HEK293 (cell line): ENCODE data around the gene LMF1.

Source experiments
- CTCF ChIA-PET: fragments of 350-600 bp; formaldehyde crosslinking; extraction: SDS; loops from one replicate; lab custom pipeline; 2021; ENCODE audit warnings: antibody characterized with exemption; lab: Yijun Ruan, JAX
- POLR2A ChIA-PET: fragments of 300-600 bp; formaldehyde crosslinking; extraction: SDS; loops from one replicate; lab custom pipeline; 2020; ENCODE audit warnings: antibody characterized with exemption, inconsistent platforms; lab: Yijun Ruan, JAX
- H3K27ac ChIP-seq: fragments of 200-500 bp; sonication (Bioruptor generic); 2 replicates; pipeline ENCODE4 v1.5.1; 2014; ENCODE audit warnings: low read depth, low read length, control low read depth, inconsistent platforms; ENCODE audit errors: extremely low read depth
- H3K36me3 ChIP-seq, 2 experiments: fragments of 200-500 bp in 1 of 2; sonication (Bioruptor generic) in 1 of 2; 1 replicate in 1 of 2; 2 replicates in 1 of 2; pipeline ENCODE4 v1.5.1; 2014 to 2017; ENCODE audit warnings: inconsistent platforms in 2 of 2, low read length in 2 of 2; ENCODE audit not compliant: control insufficient read depth in 2 of 2, insufficient read depth in 1 of 2
- H3K4me1 ChIP-seq: fragments of 200-500 bp; sonication (Bioruptor generic); 2 replicates; pipeline ENCODE4 v1.5.1; 2014; ENCODE audit warnings: mild to moderate bottlenecking, low read length, inconsistent platforms; ENCODE audit not compliant: control insufficient read depth, insufficient read depth
- H3K4me3 ChIP-seq: 2 replicates; pipeline ENCODE4 v1.5.1; 2011; ENCODE audit warnings: low read depth, mild to moderate bottlenecking, control low read depth, low read length, moderate library complexity
- H3K9me3 ChIP-seq: fragments of 200-500 bp; sonication (Bioruptor generic); 2 replicates; pipeline ENCODE4 v1.5.1; 2014; ENCODE audit warnings: low read depth, low read length, inconsistent platforms; ENCODE audit not compliant: control insufficient read depth, insufficient read depth
- BCL11A ChIP-seq: fragments of 450-650 bp; formaldehyde crosslinking; IDR thresholded peaks from 2 replicates; pipeline ENCODE4 v1.5.1; 2016; ENCODE audit warnings: low read depth, missing biosample characterization, missing genetic modification characterization
- KLF9 ChIP-seq: fragments of 450-650 bp; formaldehyde crosslinking; IDR thresholded peaks from 2 replicates; pipeline ENCODE4 v1.5.1; 2016; ENCODE audit warnings: missing biosample characterization, missing genetic modification characterization, low read depth
- OSR2 ChIP-seq: fragments of 450-650 bp; formaldehyde crosslinking; IDR thresholded peaks from 2 replicates; pipeline ENCODE4 v1.5.1; 2016; ENCODE audit warnings: missing biosample characterization, missing genetic modification characterization
- REPIN1 ChIP-seq: fragments of 450-650 bp; formaldehyde crosslinking; IDR thresholded peaks from 2 replicates; pipeline ENCODE4 v1.5.1; 2017; ENCODE audit warnings: missing biosample characterization, missing genetic modification characterization, low read depth
- SP3 ChIP-seq: fragments of 450-650 bp; formaldehyde crosslinking; IDR thresholded peaks from 2 replicates; pipeline ENCODE4 v1.5.1; 2016; ENCODE audit warnings: missing biosample characterization, missing genetic modification characterization
- YY2 ChIP-seq: fragments of 450-650 bp; formaldehyde crosslinking; IDR thresholded peaks from 2 replicates; pipeline ENCODE4 v1.5.1; 2016; ENCODE audit warnings: missing biosample characterization, missing genetic modification characterization
- ZBTB20 ChIP-seq: fragments of 450-650 bp; formaldehyde crosslinking; IDR thresholded peaks from 2 replicates; pipeline ENCODE4 v1.5.1; 2016; ENCODE audit warnings: missing biosample characterization, missing genetic modification characterization
- ZEB2 ChIP-seq: fragments of 450-650 bp; formaldehyde crosslinking; IDR thresholded peaks from 2 replicates; pipeline ENCODE4 v1.5.1; 2016; ENCODE audit warnings: missing biosample characterization, missing genetic modification characterization
- ZFP41 ChIP-seq: fragments of 450-650 bp; formaldehyde crosslinking; IDR thresholded peaks from 2 replicates; pipeline ENCODE4 v1.5.1; 2016; ENCODE audit warnings: missing biosample characterization, missing genetic modification characterization, borderline replicate concordance
- ZIC2 ChIP-seq: fragments of 450-650 bp; formaldehyde crosslinking; IDR thresholded peaks from 2 replicates; pipeline ENCODE4 v1.5.1; 2016; ENCODE audit warnings: missing biosample characterization, missing genetic modification characterization
- ZNF157 ChIP-seq: fragments of 450-650 bp; formaldehyde crosslinking; IDR thresholded peaks from 2 replicates; pipeline ENCODE4 v1.5.1; 2016; ENCODE audit warnings: missing biosample characterization, missing genetic modification characterization
- ZNF221 ChIP-seq: fragments of 450-650 bp; formaldehyde crosslinking; IDR thresholded peaks from 2 replicates; pipeline ENCODE4 v1.5.1; 2017; ENCODE audit warnings: missing biosample characterization, missing genetic modification characterization, borderline replicate concordance
- ZNF280C ChIP-seq: fragments of 450-650 bp; formaldehyde crosslinking; IDR thresholded peaks from 2 replicates; pipeline ENCODE4 v1.5.1; 2016; ENCODE audit warnings: missing biosample characterization, missing genetic modification characterization
- ZNF341 ChIP-seq: fragments of 450-650 bp; formaldehyde crosslinking; IDR thresholded peaks from 2 replicates; pipeline ENCODE4; 2016; ENCODE audit warnings: low read depth, missing biosample characterization, missing genetic modification characterization
- ZNF48 ChIP-seq: fragments of 450-650 bp; formaldehyde crosslinking; IDR thresholded peaks from 2 replicates; pipeline ENCODE4 v1.5.1; 2016; ENCODE audit warnings: missing biosample characterization, missing genetic modification characterization
- ZNF518A ChIP-seq: fragments of 450-650 bp; formaldehyde crosslinking; conservative IDR thresholded peaks from 2 replicates; pipeline ENCODE4 v1.5.1; 2016; ENCODE audit warnings: low read depth, missing biosample characterization, missing genetic modification characterization
- ZNF530 ChIP-seq: fragments of 450-650 bp; formaldehyde crosslinking; IDR thresholded peaks from 2 replicates; pipeline ENCODE4 v1.5.1; 2016; ENCODE audit warnings: low read depth, missing biosample characterization, missing genetic modification characterization
- ZNF645 ChIP-seq: fragments of 450-650 bp; formaldehyde crosslinking; IDR thresholded peaks from 2 replicates; pipeline ENCODE4; 2016; ENCODE audit warnings: missing biosample characterization, missing genetic modification characterization
- ZNF747 ChIP-seq: fragments of 450-650 bp; formaldehyde crosslinking; IDR thresholded peaks from 2 replicates; pipeline ENCODE4 v1.5.1; 2016; ENCODE audit warnings: missing biosample characterization, missing genetic modification characterization
- ZNF837 ChIP-seq: fragments of 450-650 bp; formaldehyde crosslinking; IDR thresholded peaks from 2 replicates; pipeline ENCODE4 v1.5.1; 2016; ENCODE audit warnings: missing biosample characterization, missing genetic modification characterization
- ZSCAN4 ChIP-seq: fragments of 450-650 bp; formaldehyde crosslinking; IDR thresholded peaks from 2 replicates; pipeline ENCODE4 v1.5.1; 2017; ENCODE audit warnings: missing biosample characterization, missing genetic modification characterization

Gene LMF1

GRCh38 chr16:847151-847550, 123.6 kb downstream of the LMF1 start:
- TF ChIP-seq ZNF280C (tag by site-specific recombination) (no peak), KLF9 (tag by site-specific recombination) (no peak), ZNF518A (no peak)
- TF ChIP-seq, all 188 proteins: peak for 0
- Histone ChIP-seq H3K4me1 (no peaks in the 10 kb centered on the region), H3K4me3 (no peak overlapping the region), H3K36me3 (no peaks in the 10 kb centered on the region), H3K9me3 (no peaks in the 10 kb centered on the region), H3K27ac (no peak overlapping the region)
- POLR2A ChIA-PET, result no interaction called here
- CTCF ChIA-PET, result no interaction called here

GRCh38 chr16:845351-845745, 125.4 kb downstream of the LMF1 start:
- H3K27ac ChIP-seq, result no peak overlapping the region
- CTCF ChIA-PET, result no interaction called here
- POLR2A ChIA-PET, result no interaction called here
- TF ChIP-seq ZSCAN4 (tag by site-specific recombination) (no peak), BCL11A (tag by site-specific recombination) (no peak), ZBTB20 (tag by site-specific recombination) (no peak), ZNF837 (tag by site-specific recombination) (no peak), YY2 (tag by site-specific recombination) (no peak), REPIN1 (tag by site-specific recombination) (no peak), ZNF280C (tag by site-specific recombination) (no peak), ZNF221 (tag by site-specific recombination) (no peak), ZNF747 (tag by site-specific recombination) (no peak), ZFP41 (no peak), ZNF645 (tag by site-specific recombination) (no peak), ZNF341 (tag by site-specific recombination) (no peak), ZEB2 (no peak), OSR2 (tag by site-specific recombination) (no peak), ZIC2 (tag by site-specific recombination) (no peak), ZNF157 (tag by site-specific recombination) (no peak), ZNF48 (tag by site-specific recombination) (no peak), SP3 (tag by site-specific recombination) (no peak), ZNF530 (tag by site-specific recombination) (no peak)
- no peaks in the 10 kb centered on the region for H3K9me3 ChIP-seq
- H3K4me3 ChIP-seq, result no peak overlapping the region
- H3K4me1 ChIP-seq, result no peaks in the 10 kb centered on the region
- no peaks in the 10 kb centered on the region for H3K36me3 ChIP-seq
